GM06990 (cell line): Measurements from ENCODE around the gene CHD6.
"Not testable (repeated sequence)": the region's sequence is repeated elsewhere in the genome, so short reads cannot be mapped to it uniquely, and the experiment has no call there.

ENCODE experiments used
- DNase-seq: peaks from one replicate; pipeline ENCODE4 v3.0.0-alpha.2; 2011; ENCODE audit not compliant: insufficient read length; ENCODE audit errors: extremely low read depth
- H3K27me3 ChIP-seq: replicated peaks from 2 replicates; pipeline ENCODE4 v1.6.0; 2011; ENCODE audit warnings: low read length; ENCODE audit not compliant: control insufficient read depth, insufficient read depth
- H3K36me3 ChIP-seq: 2 replicates; pipeline ENCODE4 v1.5.1; 2011; ENCODE audit warnings: low read length; ENCODE audit not compliant: control insufficient read depth, insufficient read depth
- H3K4me3 ChIP-seq: replicated peaks from 2 replicates; pipeline ENCODE4 v1.5.1; 2011; ENCODE audit warnings: low read depth, mild to moderate bottlenecking, control low read depth, low read length
- CTCF ChIP-seq: IDR thresholded peaks from 2 replicates; pipeline ENCODE4 v1.5.1; 2011; ENCODE audit warnings: low read length, control low read depth, mild to moderate bottlenecking, inconsistent platforms; ENCODE audit not compliant: insufficient read depth, poor library complexity, severe bottlenecking

The CHD6 gene

GRCh38 chr20:41537865-41538264, 80.3 kb downstream of the CHD6 start:
- Histone ChIP-seq H3K36me3 (peaks cover 1% of the 10 kb centered on the region), H3K4me3 (no peak overlapping the region), H3K27me3 (no peaks in the 10 kb centered on the region)
- DNase-seq: no peak
- TF ChIP-seq CTCF: no peak

- not testable (repeated sequence) for DNase-seq, H3K27me3 ChIP-seq, H3K36me3 ChIP-seq, H3K4me3 ChIP-seq
These were observed 82.6 kb downstream of the CHD6 start for GRCh38 chr20:41535551-41535950.

- Histone ChIP-seq H3K4me3 (no peak overlapping the region), H3K36me3 (peaks cover 6% of the 10 kb centered on the region), H3K27me3 (no peaks in the 10 kb centered on the region)
- no peak for DNase-seq
- no peak for TF ChIP-seq CTCF
These were observed 83.3 kb downstream of the CHD6 start for GRCh38 chr20:41534842-41535241.

GRCh38 chr20:41534170-41534569, 84.0 kb downstream of the CHD6 start:
- no peak for DNase-seq
- no peak for TF ChIP-seq CTCF
- Histone ChIP-seq H3K27me3 (no peaks in the 10 kb centered on the region), H3K36me3 (peaks cover 6% of the 10 kb centered on the region), H3K4me3 (no peak overlapping the region)

- no peak for DNase-seq
- Histone ChIP-seq H3K36me3 (peaks cover 6% of the 10 kb centered on the region), H3K4me3 (no peak overlapping the region), H3K27me3 (no peaks in the 10 kb centered on the region)
- no peak for TF ChIP-seq CTCF
These were observed 84.5 kb downstream of the CHD6 start for GRCh38 chr20:41533537-41534136.

- Histone ChIP-seq H3K4me3 (no peak overlapping the region), H3K27me3 (no peaks in the 10 kb centered on the region), H3K36me3 (peaks cover 6% of the 10 kb centered on the region)
- no peak for DNase-seq
- TF ChIP-seq CTCF: no peak
These were observed 85.2 kb downstream of the CHD6 start for GRCh38 chr20:41532935-41533334.
